Stimulated activated CD4-positive, alpha-beta T cell treated with anti-CD3 and anti-CD28 coated beads, TNF-alpha, amount 100 ng/mL, for 4 hours (primary cell): ENCODE measurements around the gene KRTAP5-3.

Experiments
- DNase-seq, 3 experiments: peaks; one replicate each; pipeline ENCODE4 v3.0.0-alpha.2; 2020; ENCODE audit warnings: low read depth in 3 of 3

KRTAP5-3 gene

GRCh38 chr11:1643146-1643690 lies 35.0 kb upstream of the KRTAP5-3 start:
- DNase-seq, result no peak

- DNase-seq, result no peak
Observed at GRCh38 chr11:1642288-1643145, 34.3 kb upstream of the KRTAP5-3 start.

GRCh38 chr11:1641096-1641495 lies 32.8 kb upstream of the KRTAP5-3 start:
- DNase-seq, result no peak

GRCh38 chr11:1640076-1640946 lies 32.0 kb upstream of the KRTAP5-3 start:
- no peak for DNase-seq

- DNase-seq, result no peak
Observed at GRCh38 chr11:1639666-1640065, 31.4 kb upstream of the KRTAP5-3 start.

GRCh38 chr11:1639102-1639620 lies 30.9 kb upstream of the KRTAP5-3 start:
- DNase-seq, result no peak

GRCh38 chr11:1638344-1638743 lies 30.1 kb upstream of the KRTAP5-3 start:
- DNase-seq, result no peak

GRCh38 chr11:1637628-1638027 lies 29.4 kb upstream of the KRTAP5-3 start:
- DNase-seq, result no peak

GRCh38 chr11:1636291-1636950 lies 28.2 kb upstream of the KRTAP5-3 start:
- DNase-seq, result no peak

- no peak for DNase-seq
Observed at GRCh38 chr11:1633864-1634263, 25.6 kb upstream of the KRTAP5-3 start.

- no peak for DNase-seq
Observed at GRCh38 chr11:1632053-1632714, 23.9 kb upstream of the KRTAP5-3 start.

- DNase-seq, result no peak
Observed at GRCh38 chr11:1631066-1631568, 22.9 kb upstream of the KRTAP5-3 start.

- DNase-seq, result no peak
Observed at GRCh38 chr11:1630271-1630670, 22.0 kb upstream of the KRTAP5-3 start.

GRCh38 chr11:1629326-1630185 lies 21.3 kb upstream of the KRTAP5-3 start, which contains the start of gene KRTAP5-5:
TSS of gene KRTAP5-5 (plus strand) at chr11:1629775. CDS start at chr11:1629841, 66 bp downstream.
- DNase-seq, result no peak

GRCh38 chr11:1628506-1629325 lies 20.5 kb upstream of the KRTAP5-3 start:
- peak; percentile 14 to 40 (median 33) for DNase-seq

GRCh38 chr11:1625541-1625940 lies 17.3 kb upstream of the KRTAP5-3 start:
- DNase-seq, result no peak

GRCh38 chr11:1624621-1625020 lies 16.4 kb upstream of the KRTAP5-3 start:
- no peak for DNase-seq

GRCh38 chr11:1623716-1624115 lies 15.5 kb upstream of the KRTAP5-3 start:
- no peak for DNase-seq

- DNase-seq, result no peak
Observed at GRCh38 chr11:1622086-1622485, 13.8 kb upstream of the KRTAP5-3 start, which contains the start of gene KRTAP5-4. TSS of gene KRTAP5-4 (minus strand) at chr11:1622138. CDS start at chr11:1622093, 45 bp downstream.
